ENCODE data around the gene C19orf12. TPM values are rescaled to one million over a fixed set of nuclear protein-coding genes. Genes with fewer than 3 reads are reported as not detected.

Gene C19orf12
- total RNA-seq, 2 experiments from 2014 or later: 12.5 to 20.6 TPM

DNA sequence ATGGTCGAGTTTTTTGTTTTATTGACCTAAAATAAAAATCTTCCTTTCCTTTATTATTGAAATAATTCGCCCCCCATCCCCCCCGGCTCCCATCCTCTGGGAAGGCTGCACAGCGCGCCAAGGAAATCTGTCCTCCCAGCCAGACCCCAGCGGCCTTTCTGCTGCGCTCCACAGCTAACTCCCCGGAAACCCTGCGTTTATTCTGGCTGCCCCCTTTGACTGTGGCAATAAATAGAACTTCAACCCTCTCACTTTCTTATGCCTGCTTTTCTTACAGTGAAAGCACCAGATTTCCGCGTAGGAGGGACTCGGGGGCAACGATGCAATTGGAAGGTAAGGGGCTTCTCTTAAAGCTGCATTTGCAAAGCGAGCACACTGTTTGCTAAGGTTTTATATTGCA lies 9.7 kb upstream of the C19orf12 start:
- intact Hi-C loops (cut with micrococcal nuclease; ENCODE audit: unreplicated experiment): loop anchor here (10.0 kb wide), 1 partner anchor 510 kb away; the partner anchor contains the start of gene UQCRFS1
- TF ChIP-seq EZH2phosphoT487 (IDR thresholded peaks at IDR 0.05; ENCODE audit: borderline replicate concordance, low read depth, low read length): no peak
- TF ChIP-seq, protein P1, sequence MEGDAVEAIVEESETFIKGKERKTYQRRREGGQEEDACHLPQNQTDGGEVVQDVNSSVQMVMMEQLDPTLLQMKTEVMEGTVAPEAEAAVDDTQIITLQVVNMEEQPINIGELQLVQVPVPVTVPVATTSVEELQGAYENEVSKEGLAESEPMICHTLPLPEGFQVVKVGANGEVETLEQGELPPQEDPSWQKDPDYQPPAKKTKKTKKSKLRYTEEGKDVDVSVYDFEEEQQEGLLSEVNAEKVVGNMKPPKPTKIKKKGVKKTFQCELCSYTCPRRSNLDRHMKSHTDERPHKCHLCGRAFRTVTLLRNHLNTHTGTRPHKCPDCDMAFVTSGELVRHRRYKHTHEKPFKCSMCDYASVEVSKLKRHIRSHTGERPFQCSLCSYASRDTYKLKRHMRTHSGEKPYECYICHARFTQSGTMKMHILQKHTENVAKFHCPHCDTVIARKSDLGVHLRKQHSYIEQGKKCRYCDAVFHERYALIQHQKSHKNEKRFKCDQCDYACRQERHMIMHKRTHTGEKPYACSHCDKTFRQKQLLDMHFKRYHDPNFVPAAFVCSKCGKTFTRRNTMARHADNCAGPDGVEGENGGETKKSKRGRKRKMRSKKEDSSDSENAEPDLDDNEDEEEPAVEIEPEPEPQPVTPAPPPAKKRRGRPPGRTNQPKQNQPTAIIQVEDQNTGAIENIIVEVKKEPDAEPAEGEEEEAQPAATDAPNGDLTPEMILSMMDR (conservative IDR thresholded peaks at IDR 0.05; ENCODE audit: low read length): no peak
- H3K4me1 ChIP-seq (ENCODE audit: insufficient read depth, low read length, poor library complexity, severe bottlenecking): no peaks in the 10 kb centered on the region
- BruUV-seq (replicated peaks): no TSS peak
- H3K4me3 ChIP-seq (ENCODE audit: low read depth, low read length, poor library complexity, severe bottlenecking): no peak overlapping the region
- H4K20me1 ChIP-seq (ENCODE audit: insufficient read depth, low read length): no peaks in the 10 kb centered on the region
- H3K27ac ChIP-seq (ENCODE audit: low read depth, low read length, poor library complexity, severe bottlenecking): no peak overlapping the region
- no peak overlapping the region for H3K4me2 ChIP-seq (ENCODE audit: low read length)
- ChIA-PET CTCF (ENCODE audit: unreplicated experiment) (no interaction called here), POLR2A (interaction anchor here (0.7 to 1.0 kb wide), 2 partner anchors 8 to 211 kb away, joined by 3 to 4 read pairs; no protein-coding TSS in a partner anchor)
- H3K9me3 ChIP-seq (ENCODE audit: low read length): no peaks in the 10 kb centered on the region
- no peak overlapping the region for H2AFZ ChIP-seq (ENCODE audit: low read length)
- no peak for DNase-seq (ENCODE audit: low spot score)
- no peaks in the 10 kb centered on the region for H3K9me2 ChIP-seq (ENCODE audit: insufficient read depth, low read length)
- no peaks in the 10 kb centered on the region for H3K79me2 ChIP-seq (ENCODE audit: insufficient read depth, low read depth, low read length)
- H3K36me3 ChIP-seq (ENCODE audit: insufficient read depth, low read length): no peaks in the 10 kb centered on the region

DNA sequence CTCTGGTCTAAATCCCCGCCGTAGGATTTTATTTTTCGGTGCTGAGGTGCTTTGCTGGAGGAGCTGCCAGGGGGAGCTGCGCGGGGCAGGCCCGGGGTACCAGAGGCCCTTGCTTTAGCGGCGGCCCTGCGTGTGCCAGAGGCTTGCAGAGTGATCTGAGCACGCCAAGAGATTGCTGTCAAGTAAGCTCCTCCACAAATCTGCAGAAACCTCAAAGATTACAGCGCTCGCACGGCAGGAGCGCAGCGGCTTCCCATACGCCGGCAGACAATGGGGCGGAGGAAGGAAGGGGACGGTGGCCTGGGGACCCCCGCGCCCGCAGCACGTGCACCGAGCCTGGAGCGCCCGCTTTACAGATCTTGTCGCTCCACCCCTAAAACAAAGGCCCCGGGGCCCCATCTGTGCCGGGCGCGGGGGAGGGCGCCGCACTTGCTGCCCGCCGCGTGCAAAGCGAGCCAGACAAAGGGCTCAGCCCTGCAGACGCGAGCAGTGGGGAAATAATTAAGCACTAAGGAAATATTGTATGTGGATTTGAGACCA lies 9.1 kb upstream of the C19orf12 start:
- no peaks in the 10 kb centered on the region for H3K4me1 ChIP-seq (ENCODE audit: insufficient read depth, low read length, poor library complexity, severe bottlenecking)
- BruUV-seq (replicated peaks): no TSS peak
- no peak overlapping the region for H3K27ac ChIP-seq (ENCODE audit: low read depth, low read length, poor library complexity, severe bottlenecking)
- H3K36me3 ChIP-seq (ENCODE audit: insufficient read depth, low read length): no peaks in the 10 kb centered on the region
- H3K79me2 ChIP-seq (ENCODE audit: insufficient read depth, low read depth, low read length): no peaks in the 10 kb centered on the region
- no peaks in the 10 kb centered on the region for H3K9me3 ChIP-seq (ENCODE audit: low read length)
- no peak overlapping the region for H3K4me3 ChIP-seq (ENCODE audit: low read depth, low read length, poor library complexity, severe bottlenecking)
- TF ChIP-seq, protein P1 (conservative IDR thresholded peaks at IDR 0.05; ENCODE audit: low read length): no peak
- TF ChIP-seq EZH2phosphoT487 (IDR thresholded peaks at IDR 0.05; ENCODE audit: borderline replicate concordance, low read depth, low read length): no peak
- ChIA-PET POLR2A (no interaction called here), CTCF (ENCODE audit: unreplicated experiment) (no interaction called here)
- intact Hi-C loops (cut with micrococcal nuclease; ENCODE audit: unreplicated experiment): loop anchor here (10.0 kb wide), 1 partner anchor 509 kb away; the partner anchor contains the start of gene UQCRFS1
- no peaks in the 10 kb centered on the region for H3K9me2 ChIP-seq (ENCODE audit: insufficient read depth, low read length)
- H4K20me1 ChIP-seq (ENCODE audit: insufficient read depth, low read length): no peaks in the 10 kb centered on the region
- DNase-seq (ENCODE audit: low spot score): no peak
- no peak overlapping the region for H3K4me2 ChIP-seq (ENCODE audit: low read length)
- no peak overlapping the region for H2AFZ ChIP-seq (ENCODE audit: low read length)

DNA sequence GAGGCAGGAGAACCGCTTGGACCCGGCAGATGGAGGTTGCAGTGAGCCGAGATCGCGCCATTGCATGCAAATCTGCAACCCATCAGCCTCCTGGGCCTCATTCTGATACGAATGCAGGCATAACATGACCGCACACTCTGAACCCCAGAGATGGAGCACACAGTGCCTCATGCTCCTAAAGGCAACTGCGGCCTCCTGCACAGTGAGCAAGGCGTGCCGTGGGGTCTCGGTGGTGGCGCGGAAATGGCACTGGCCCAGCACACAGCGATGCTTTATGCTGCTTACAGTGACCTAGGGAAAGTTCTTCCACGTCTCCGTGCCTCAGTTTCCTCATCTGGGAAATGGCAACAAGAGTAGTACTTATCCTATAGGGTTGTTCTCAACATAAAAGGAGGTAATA lies 2.0 kb upstream of the C19orf12 start:
- Histone ChIP-seq H3K4me3 (ENCODE audit: low read depth, low read length, poor library complexity, severe bottlenecking) (no peak overlapping the region), H3K36me3 (ENCODE audit: insufficient read depth, low read length) (0 out of 2 replicates have a peak, but pooled peaks cover 3% of the 10 kb centered on the region), H3K79me2 (ENCODE audit: insufficient read depth, low read depth, low read length) (peaks cover 15% of the 10 kb centered on the region), H3K4me2 (ENCODE audit: low read length) (peak overlapping the region; percentile 96; the same call in 1 of the 2 replicates), H3K9me2 (ENCODE audit: insufficient read depth, low read length) (no peaks in the 10 kb centered on the region), H2AFZ (ENCODE audit: low read length) (no peak overlapping the region), H3K4me1 (ENCODE audit: insufficient read depth, low read length, poor library complexity, severe bottlenecking) (peaks cover 24% of the 10 kb centered on the region), H3K9me3 (ENCODE audit: low read length) (no peaks in the 10 kb centered on the region), H3K27ac (ENCODE audit: low read depth, low read length, poor library complexity, severe bottlenecking) (no peak overlapping the region), H4K20me1 (ENCODE audit: insufficient read depth, low read length) (no peaks in the 10 kb centered on the region; the same call in 1 of the 2 replicates)
- ChIA-PET CTCF (ENCODE audit: unreplicated experiment) (interaction anchor here (0.6 to 1.7 kb wide), 7 partner anchors 23 to 635 kb away, joined by 3 to 13 read pairs (median 3); no protein-coding TSS in a partner anchor), POLR2A (interaction anchor here (0.6 to 4.1 kb wide), 4 partner anchors 11 to 114 kb away, joined by 3 to 17 read pairs (median 7); partner anchors contain the start of gene POP4)
- TF ChIP-seq, protein P1 (conservative IDR thresholded peaks at IDR 0.05; ENCODE audit: low read length): no peak
- TF ChIP-seq EZH2phosphoT487 (IDR thresholded peaks at IDR 0.05; ENCODE audit: borderline replicate concordance, low read depth, low read length): no peak
- no TSS peak for BruUV-seq (replicated peaks)
- DNase-seq (ENCODE audit: low spot score): no peak
- intact Hi-C loops (cut with micrococcal nuclease; ENCODE audit: unreplicated experiment): loop anchor here (2.0 kb wide), 1 partner anchor 52 kb away; the partner anchor contains the start of gene PLEKHF1

All from OCI-LY7 (cell line).